ENCODE measurements around the gene CDH4.

CDH4 gene

DNA sequence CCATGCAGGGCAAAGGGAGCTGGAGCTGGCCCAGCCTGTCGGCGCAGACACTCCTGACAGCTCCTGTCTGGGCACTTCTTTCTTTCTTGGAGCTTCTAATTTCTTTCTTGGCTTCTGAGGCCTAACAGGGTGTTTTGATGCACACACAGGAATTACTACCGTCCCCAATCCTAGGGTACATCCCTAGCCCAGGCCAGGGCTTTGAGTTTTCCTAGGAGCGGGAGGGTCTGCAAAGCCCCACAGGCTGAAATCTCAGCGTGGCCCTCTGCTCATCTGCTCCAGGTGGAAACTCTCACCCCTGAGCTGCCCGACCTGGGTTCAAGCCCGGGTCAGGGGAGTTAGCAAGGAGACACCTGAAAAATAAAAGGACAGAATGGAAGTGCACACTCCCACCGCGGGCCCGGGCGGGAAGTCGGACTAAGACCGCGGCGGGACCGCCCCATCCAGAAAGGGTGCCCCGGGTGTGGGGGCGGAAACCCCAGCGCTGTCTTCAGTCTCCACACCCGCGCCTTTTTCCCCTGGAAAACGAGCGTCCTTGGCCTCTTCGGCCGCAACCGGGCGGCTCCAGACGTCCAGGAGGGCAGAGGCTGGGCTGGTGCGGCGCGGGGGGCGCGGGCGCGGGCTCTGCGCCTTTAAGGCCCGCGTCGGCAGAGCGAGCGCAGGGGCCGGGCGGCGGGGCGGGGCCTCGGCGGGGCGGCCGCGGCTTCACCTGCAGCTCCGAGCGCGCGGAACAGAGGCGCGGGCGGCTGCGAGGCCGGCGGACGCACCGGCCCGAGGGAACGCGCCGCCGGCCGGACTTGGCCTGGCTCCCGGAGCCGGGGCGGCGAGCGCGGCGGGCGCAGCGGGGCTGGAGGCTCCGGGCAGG lies at the start of gene CDH4:
TSS of gene CDH4 (plus strand) at position 733 of the 865 bp plus-strand sequence.
- DNase-seq (ENCODE audit: low read depth) = no peak

DNA sequence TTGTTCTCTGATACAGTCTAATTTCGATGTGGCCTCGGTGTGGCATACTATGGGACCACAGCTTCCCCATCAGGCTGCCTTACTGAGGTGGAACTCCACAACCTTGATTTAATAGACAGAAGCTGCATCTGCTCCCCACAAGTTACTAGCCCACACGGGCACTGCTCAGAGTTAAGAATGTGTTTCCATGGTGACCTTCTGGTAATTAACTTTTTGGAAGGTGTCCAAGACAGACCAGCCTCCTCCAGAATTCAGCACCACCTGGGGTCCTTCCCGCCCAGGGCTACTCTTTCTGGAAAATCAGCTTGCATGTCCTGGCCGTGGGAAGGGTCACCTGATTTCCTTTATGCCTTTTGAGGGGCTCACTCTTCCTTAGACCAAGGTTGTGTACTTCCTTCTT lies 48.7 kb upstream of the CDH4 start:
- no peak for DNase-seq (ENCODE audit: low read depth)

DNA sequence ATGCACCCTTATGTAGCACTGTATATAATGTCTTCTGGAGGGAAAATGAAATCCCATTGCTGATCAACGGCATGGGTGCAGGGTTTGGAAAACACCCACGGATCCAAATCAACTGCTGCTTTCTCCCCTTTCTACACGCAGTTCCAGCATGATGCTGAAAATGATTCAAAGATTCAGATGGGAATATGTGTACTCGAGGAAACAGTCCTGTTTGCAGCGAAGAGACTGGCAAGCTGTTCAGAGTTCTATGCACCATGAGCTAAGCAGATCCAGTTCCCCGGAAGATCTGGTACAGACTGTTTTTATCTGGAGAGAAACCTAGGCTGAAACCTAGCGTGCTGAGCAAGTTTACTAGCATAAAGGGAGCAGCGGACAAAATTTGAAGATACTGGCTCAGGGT lies 47.9 kb upstream of the CDH4 start:
- no peak for DNase-seq (ENCODE audit: low read depth)

DNA sequence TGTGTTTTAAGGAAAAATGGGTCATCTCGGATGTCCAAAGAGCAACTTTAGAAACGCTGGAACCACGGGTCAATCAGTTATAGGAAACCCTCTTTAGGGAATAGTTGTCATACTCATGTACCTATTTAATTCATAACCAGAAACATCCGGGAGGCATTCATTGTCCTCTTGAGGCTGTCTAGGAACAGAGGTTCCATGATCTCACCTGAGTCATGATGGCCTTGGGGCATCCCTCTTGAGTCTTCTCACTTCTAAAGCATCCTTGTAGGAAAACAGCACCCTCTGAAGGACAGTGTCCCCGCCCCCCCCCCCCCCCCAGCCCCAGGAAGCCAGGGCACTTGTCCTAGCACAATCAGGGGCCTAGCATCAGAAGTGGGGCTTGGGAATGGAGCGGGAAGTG lies 46.3 kb upstream of the CDH4 start:
- no peak for DNase-seq (ENCODE audit: low read depth)

DNA sequence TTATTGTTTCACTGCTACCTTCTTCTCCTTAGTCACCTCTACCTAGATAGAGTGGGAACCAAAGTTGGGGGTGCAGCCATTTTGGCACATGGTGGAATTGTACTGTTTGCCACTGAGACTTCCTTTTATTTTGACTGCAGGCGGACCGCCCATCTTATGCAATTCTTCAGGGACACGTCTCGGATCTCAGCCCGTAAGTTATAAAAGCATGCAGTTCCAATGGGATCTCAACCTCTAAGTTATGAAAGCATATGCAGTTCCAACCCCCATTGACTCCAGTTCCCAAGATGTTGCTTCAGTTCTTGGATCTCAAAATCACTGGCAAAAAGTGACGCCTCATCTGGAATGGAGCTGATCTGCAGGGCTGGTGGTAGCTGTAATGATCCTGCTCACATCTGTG lies 41.2 kb upstream of the CDH4 start:
- DNase-seq (ENCODE audit: low read depth) = no peak

DNA sequence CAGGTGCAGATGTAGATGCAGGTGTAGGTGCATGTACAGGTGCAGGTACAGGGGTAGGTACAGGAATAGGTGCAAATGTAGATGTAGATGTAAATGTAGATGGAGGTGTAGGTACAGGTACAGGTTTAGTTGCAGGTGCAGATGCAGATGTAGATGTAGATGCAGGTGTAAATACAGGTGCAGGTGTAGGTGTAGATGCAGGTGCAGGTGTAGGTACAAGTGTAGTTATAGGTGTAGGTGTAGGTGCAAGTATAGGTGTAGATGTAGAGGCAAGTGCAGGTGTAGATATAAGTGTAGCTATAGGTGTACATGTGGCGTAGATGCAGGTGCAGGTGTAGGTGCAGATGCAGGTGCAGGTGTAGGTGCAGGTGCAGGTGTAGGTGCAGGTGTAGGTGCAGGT lies 34.2 kb upstream of the CDH4 start:
- DNase-seq (ENCODE audit: low read depth) = no peak

DNA sequence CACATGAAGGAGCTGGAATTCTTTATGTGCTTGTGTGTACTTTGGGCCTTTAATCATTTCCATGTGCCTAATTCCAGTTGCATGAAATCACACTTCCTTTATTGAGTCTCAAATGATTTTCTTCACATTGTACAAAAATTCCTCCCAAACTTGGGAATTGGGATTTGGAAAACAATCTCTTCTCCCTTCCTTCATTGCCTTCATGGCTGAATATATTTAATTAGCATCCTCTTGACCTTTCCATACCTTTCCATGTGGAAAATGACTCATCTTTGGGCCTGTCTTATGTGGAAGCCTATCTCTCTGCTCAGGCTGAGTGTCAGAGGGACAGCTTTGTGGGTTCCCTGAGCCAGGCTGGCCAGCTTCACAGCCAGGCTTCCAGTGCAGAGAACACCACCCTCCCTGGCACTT lies 33.0 kb upstream of the CDH4 start:
- DNase-seq (ENCODE audit: low read depth) = no peak

DNA sequence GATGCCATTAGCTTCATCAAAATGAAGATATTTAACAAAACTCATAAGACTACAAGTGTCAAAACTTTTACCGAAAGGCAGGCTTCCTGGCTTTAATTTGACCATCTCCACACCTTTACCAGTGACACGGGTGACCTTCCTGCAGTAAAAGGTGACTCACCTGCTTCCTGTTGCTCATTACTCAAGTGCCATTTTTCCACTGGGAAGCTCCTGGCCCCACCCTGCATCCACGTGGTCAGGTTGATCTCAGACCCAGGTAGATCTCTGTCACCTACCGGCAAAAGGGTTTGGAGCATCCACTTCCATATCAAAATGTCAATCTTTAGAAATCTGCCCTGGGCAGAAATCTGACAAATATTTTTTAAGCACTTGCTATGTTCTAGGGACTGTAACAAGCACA lies 31.9 kb upstream of the CDH4 start:
- DNase-seq (ENCODE audit: low read depth) = no peak

DNA sequence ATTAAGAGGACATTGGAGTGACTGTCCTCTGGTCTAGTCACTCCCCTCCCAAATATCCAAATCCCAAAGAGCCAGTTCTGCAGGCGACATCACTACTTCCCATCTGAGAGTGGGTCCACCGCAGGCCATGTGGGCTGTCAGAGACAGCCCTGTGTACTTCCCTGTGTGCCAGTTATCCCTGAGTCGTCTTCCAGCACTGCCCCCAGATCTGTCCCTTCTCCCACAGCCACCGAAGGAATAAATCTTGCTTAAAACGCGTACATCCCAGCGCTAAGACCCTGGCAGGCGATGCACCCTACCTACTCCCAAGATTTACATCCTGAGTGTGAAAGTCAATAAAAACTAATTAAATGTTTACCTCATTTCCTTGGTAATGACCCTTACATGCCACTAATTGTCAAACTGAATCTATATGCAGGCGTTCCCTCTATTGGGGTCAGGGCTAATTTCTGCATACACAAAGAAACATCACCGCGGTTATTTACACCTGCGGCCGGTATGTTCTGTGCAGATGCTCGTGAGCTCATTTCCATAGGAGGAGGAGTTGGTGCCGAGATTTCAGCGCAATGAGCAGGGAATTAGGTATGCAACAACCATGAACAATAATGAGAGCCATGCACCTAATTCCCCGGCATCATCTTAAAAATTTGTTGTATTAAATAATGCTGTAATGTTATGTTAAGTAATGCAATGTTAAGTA lies 31.3 kb upstream of the CDH4 start:
- no peak for DNase-seq (ENCODE audit: low read depth)

DNA sequence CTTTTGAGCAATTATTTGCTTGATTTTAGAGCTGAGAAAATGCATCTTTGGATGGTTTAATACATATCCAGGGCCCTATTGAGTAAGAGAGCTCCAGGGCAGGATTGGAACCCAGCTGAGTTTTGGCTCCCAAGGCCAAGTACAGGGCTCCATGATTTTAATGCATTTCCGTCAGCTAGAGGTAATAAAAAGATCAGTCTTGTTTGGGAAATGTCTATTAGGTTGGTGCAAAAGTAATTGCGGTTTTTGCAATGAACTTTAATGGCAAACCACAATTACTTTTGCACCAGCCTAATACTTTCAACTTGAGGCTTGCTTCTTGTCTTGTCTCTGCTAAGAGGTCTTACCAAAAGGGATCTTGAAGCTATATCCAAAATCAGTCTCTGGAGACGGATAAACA lies 29.4 kb upstream of the CDH4 start:
- DNase-seq (ENCODE audit: low read depth) = no peak

DNA sequence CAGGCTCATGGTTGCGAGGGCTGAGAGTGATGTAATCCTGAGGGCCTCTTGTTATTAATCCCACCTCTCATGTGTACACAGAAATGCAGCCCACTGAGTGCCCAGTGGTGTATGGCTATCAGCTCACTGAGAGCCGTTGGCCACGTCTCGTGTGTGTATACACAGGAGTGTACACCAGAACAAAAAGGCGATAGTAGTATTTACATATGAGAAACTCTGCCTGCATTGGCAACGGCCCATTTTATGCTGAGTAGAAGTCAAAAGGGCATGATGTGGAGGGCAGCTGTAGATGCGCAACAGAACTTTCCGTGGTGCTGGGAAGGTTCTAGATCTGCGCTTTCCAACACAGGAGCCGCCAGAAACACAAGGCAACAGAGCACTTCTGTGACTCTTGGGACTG lies 28.9 kb upstream of the CDH4 start:
- DNase-seq (ENCODE audit: low read depth) = no peak

DNA sequence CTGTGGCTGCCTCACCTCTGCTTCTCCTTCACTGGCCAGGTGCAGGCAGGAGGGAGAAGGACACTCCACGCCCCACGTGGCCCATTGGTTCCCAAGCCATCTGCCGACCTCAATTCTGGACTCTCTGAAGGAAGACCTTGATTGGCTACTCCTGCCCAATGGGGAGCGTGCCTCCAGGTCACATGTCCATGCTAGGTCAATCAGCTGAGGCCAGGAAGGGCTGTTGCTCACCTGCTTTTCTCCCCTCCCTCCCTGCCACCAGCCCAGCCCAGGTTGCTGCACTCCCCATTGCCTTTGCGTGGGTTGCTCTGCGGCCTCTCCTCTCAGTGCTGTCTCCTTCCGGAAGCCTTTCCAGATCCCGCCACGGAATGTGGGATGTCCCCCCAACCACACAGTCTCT lies 21.9 kb upstream of the CDH4 start:
- no peak for DNase-seq (ENCODE audit: low read depth)

DNA sequence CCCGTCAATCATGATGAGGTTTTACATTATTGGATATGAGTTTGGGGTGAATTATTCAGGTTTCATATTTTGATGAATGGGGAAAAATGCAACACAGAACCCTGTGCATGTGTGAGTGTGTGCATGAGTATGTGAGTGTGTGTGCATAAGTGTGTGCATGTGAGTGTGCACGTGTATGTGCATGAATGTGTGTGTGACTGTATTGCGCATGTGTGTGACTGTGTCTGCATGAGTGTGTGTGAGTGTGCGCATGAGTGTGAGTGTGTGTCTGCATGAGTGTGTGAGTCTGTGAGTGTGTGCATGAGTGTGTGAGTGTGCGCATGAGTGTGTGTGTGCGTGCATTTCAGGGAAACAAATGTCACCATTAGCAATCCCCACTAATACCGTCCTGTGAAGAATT lies 18.5 kb upstream of the CDH4 start:
- DNase-seq (ENCODE audit: low read depth) = no peak

DNA sequence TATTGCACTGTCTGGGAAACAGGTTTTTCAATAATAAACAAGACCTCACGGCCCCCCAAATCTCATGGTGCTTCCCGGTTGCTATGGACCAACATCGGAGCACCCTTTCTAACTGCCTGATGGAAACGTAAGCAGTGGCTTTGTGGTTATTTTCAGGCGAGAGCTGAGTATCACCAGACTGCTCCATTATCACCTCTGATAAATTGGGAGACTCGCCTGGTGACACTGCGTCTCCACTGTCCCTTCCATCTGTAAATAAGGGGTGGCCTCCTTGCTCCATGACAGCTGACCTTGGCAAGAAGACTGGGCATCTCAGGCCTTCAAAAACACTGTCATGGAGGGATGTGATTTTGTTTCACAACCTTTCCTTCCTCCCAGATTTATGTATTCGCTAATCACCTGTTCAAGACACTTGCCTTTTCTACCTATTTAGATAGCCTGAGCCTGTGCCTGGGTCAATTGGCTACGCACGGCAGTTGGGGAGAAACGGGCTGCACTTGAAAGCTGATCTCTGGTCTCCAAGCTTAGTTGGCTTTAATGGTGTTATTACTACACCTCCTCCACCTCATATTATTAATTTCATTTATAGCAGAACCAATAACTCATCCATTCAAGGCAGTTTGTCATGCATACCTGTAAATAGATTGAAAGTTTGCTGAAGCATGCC lies 17.7 kb upstream of the CDH4 start:
- no peak for DNase-seq (ENCODE audit: low read depth)

DNA sequence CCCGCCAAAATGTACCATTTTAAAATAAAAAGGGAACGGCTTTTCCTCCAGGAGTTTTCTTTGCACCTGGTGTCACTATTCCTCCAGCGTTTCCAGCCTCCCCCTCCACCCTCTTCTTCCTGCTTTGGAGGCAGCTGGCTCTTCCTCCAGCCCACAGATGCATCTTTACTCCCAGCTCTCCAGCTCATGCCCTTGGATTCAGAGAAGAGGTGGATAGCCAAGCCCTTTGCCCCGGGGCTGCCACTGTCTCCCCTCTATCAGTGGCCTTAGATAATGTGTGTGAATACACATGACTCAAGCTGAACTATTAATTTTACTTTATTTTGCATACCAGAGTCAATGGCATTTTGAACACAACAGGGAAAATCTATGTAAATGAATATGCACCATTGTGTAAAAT lies 15.3 kb upstream of the CDH4 start:
- DNase-seq (ENCODE audit: low read depth) = no peak

DNA sequence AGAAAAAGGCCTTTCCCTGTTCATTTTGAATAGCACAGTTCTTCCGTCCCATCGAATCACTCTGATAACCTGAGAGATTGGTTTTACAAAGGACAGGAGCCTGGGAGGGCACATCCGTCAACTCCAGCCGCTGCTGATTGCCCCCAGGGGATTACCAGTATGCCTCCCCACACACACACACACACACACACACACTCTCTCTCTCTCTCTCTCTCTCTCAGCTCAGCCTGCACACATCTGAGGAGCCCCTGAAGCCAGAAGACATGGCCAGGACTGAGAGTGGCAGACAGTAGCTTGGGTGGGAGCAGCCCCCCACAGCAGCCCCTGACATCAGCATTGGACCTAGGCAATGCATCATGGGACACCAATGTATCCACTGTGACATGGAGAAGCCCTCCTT lies 13.2 kb upstream of the CDH4 start:
- DNase-seq (ENCODE audit: low read depth) = no peak

DNA sequence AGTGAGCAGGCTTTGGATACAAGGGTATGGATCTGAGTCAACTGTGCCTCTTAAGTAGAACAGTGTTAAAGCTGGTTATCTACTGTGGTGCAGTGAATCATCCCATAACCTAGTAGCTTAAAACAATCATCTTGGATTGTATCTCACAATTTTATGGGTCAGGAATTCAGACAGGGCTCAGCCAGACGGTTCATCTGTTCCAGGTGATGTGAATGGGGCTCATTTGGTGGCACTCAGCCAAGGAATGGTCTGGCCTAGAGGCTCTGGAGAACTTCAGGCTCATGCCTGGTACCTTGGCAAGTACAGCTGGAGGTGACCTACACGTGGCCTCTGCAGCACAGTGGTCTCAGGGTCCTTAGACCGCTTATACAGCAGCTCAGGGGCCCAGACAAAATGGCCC lies 11.2 kb upstream of the CDH4 start:
- DNase-seq (ENCODE audit: low read depth) = no peak

DNA sequence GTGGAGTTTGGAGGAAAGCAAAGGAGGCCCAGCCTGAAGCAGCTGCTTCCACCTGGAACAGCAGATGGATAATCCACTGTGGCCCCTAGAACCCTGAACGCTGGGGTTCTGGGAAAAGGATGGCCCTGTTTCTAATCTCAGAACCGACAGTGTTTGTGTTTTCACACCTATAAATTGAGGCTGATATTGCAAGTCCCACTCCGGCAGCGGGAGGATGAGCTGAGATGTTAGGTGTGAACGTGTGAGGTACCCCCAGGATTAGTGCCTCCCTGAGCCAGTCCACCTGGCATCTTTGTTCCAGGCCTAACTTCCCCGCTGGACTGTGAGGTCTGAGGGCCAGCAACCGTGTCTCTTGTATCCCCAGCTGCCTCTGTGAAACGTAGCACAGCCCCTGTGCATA lies 7.8 kb upstream of the CDH4 start:
- no peak for DNase-seq (ENCODE audit: low read depth)

DNA sequence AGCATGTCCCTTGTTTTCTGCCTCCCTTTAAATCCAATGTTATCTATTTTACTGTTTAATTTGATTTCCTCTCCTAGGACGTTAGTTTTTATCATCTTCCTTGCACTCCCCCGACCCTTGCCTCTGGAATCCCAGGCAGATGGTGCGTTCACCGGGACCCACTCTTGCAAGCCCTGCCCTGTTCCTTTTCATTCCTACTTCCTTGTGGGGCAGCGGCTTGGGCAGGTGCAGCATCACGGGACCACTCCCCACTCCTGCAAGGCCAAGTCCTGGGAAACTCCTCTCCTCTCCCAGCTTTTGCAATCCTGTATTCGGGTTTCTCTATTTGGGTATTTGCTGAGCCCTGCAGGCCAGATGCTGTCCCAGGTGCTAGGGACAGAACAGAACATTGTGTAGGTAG lies 5.8 kb upstream of the CDH4 start:
- no peak for DNase-seq (ENCODE audit: low read depth)

DNA sequence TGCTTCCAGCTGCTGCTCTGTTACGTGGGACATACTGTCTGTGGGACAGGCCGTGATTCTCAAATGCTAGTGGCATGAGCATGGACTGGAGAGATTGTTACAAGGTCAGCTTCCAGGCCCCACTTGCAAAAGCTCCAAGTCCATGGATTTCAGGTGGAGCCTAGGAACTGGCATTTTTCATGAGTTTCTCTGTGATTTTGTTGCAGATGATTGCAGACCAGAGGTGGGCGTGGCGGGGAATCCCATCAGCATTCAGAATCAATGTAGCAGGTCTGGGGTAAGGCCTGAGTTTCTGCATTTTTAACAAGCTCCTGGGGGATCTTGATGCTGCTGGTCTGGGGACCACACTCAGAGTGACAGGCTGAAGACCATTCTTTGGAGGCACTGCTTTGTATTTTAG lies 2.4 kb upstream of the CDH4 start:
- DNase-seq (ENCODE audit: low read depth) = no peak

DNA sequence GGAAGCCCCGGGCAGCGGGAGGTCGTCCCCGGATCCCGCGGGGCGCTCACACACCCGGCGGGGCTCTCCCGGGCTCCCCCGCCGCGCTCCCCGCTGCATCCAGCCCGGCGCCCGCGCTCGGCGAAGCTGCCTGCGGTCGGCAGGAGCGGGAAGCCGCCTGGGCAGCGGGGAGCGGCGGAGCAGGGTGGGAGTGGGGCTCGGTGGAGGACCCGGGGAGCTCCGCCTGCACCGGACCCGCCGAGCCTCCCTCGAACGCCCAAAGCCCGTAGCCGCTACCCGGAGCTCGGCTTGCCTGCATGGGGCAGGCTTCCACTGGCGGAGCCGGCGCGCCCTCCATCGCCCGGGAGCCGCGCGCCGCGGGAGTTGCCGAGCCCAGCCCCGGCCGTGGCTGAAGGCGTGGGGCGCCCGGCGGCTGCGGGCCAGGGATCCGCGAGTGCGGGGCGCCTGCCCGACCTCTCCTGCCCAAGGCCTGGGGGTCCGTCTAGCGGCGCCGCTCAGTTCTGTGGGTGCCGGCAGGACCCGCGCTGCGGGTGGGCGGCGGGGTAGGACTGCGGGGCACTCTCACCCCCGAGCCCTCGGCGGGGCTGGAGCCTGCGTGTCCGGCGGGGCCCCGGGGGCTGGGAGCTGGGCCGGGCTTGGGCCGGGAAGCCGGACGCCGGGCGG lies 671 bp downstream of the CDH4 start:
- DNase-seq (ENCODE audit: low read depth) = no peak

DNA sequence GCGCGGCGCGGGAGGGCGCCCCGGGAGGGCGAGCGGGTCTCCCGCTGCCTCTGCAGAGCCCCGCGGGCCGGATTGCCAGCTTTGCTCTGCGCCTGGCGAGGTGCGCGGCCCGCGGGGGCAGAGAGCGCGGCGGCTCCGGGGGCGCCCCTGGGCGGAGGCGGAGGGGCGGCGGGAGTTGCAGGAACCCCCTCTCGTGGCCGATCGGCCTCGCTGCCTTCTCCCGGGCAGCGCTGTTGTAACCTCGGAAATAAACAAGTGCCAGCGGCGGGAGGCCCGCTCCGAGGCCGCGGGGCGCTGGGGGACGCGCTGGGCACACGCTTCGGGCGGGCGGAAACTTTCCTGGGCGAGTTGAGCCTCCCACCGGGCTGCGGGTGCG lies 1.2 kb downstream of the CDH4 start:
- no peak for DNase-seq (ENCODE audit: low read depth)
